Activated naive CD4-positive, alpha-beta T cell treated with anti-CD3 and anti-CD28 coated beads, Interleukin-2, amount 10 ng/mL, durations not matched to agents 7 days and 5 days (primary cell): Measurements from ENCODE around the gene COPS8.

Experiments used
- CTCF ChIA-PET: fragments of 350-600 bp; sonication (Branson Sonifier 250); formaldehyde crosslinking; loops from one replicate; lab custom pipeline; 2021; ENCODE audit warnings: antibody characterized with exemption; lab: Charles Lee
- DNase-seq: peaks from one replicate; pipeline ENCODE4 v3.0.0-alpha.2; 2020
- H3K27ac Mint-ChIP-seq: one replicate; pipeline ENCODE4 v1.8.0; 2021; ENCODE audit warnings: mild to moderate bottlenecking, moderate library complexity, mixed read lengths
- H3K27me3 Mint-ChIP-seq: one replicate; pipeline ENCODE4 v1.8.0; 2021; ENCODE audit warnings: mild to moderate bottlenecking, mixed read lengths
- H3K36me3 Mint-ChIP-seq: one replicate; pipeline ENCODE4 v1.8.0; 2021; ENCODE audit warnings: mixed read lengths
- H3K4me1 Mint-ChIP-seq: one replicate; pipeline ENCODE4 v1.8.0; 2021; ENCODE audit warnings: mixed read lengths
- H3K4me3 Mint-ChIP-seq: one replicate; pipeline ENCODE4 v1.8.0; 2021; ENCODE audit warnings: mild to moderate bottlenecking, moderate library complexity, mixed read lengths
- H3K9me3 Mint-ChIP-seq: one replicate; pipeline ENCODE4 v1.8.0; 2021; ENCODE audit warnings: mixed read lengths

Gene COPS8

GRCh38 chr2:237085248-237086221, at the start of gene COPS8:
Gene COPS8, plus strand, starts transcription at chr2:237085889. Its CDS starts 76 bp downstream, at chr2:237085965.
- H3K36me3 Mint-ChIP-seq, result peaks cover 10% of the 10 kb centered on the region
- H3K27me3 Mint-ChIP-seq, result peaks cover 4% of the 10 kb centered on the region
- CTCF ChIA-PET, result interaction anchor here (0.8 to 2.6 kb wide), 6 partner anchors 12 to 486 kb away, joined by 3 to 15 read pairs (median 4); no protein-coding TSS in a partner anchor
- H3K27ac Mint-ChIP-seq, result peak within 1 kb of the TSS; percentile 98
- H3K4me3 Mint-ChIP-seq, result peak within 1 kb of the TSS; percentile 98
- peaks cover 17% of the 10 kb centered on the region for H3K4me1 Mint-ChIP-seq
- DNase-seq, result peak; percentile 95
- H3K9me3 Mint-ChIP-seq, result no peaks in the 10 kb centered on the region

DNA sequence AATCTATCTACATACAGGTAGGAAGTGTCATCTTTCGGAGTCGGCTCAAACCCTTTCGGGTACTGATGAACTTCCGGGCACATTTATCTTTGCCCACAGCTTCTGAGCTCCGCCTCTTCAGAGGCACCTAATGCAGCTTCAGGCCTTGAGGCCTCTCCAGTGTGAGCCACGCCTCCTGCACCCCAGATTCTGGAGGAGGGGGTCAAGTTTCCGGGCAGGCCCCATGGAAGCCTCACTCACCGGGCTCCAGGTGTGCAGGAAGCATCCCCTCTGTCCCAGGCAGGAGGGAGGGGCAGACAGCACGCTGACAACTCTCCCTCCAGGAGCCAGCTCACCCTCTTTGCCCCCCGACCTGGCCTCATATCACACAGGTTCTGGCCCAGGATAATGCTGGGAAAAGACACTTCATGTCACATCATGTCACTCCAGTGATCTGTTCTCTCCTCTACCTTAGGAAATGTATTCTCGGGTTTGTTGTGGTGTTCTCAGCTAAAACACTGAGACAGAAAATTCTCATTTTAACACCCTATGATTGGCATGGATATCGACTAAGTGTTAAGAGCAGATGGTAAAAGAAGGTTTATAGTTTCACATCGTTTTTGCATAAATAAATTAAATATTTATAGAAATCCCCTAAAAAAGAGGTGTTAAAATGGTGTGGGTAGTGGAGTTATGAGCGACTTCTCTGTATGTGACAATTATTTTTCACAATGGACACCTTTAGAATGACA, 46.2 kb upstream of the COPS8 start:
- H3K4me1 Mint-ChIP-seq, result no peaks in the 10 kb centered on the region
- CTCF ChIA-PET, result no interaction called here
- H3K36me3 Mint-ChIP-seq, result no peaks in the 10 kb centered on the region
- DNase-seq, result no peak
- H3K9me3 Mint-ChIP-seq, result no peaks in the 10 kb centered on the region
- H3K27me3 Mint-ChIP-seq, result no peaks in the 10 kb centered on the region
- H3K27ac Mint-ChIP-seq, result no peak overlapping the region
- H3K4me3 Mint-ChIP-seq, result no peak overlapping the region

- no peak overlapping the region for H3K4me3 Mint-ChIP-seq
- no peak for DNase-seq
- H3K27ac Mint-ChIP-seq, result no peak overlapping the region
- H3K9me3 Mint-ChIP-seq, result no peaks in the 10 kb centered on the region
- H3K4me1 Mint-ChIP-seq, result no peaks in the 10 kb centered on the region
- peaks cover 9% of the 10 kb centered on the region for H3K27me3 Mint-ChIP-seq
- CTCF ChIA-PET, result no interaction called here
- H3K36me3 Mint-ChIP-seq, result no peaks in the 10 kb centered on the region
Observed at GRCh38 chr2:237041231-237041630, 44.5 kb upstream of the COPS8 start.

DNA sequence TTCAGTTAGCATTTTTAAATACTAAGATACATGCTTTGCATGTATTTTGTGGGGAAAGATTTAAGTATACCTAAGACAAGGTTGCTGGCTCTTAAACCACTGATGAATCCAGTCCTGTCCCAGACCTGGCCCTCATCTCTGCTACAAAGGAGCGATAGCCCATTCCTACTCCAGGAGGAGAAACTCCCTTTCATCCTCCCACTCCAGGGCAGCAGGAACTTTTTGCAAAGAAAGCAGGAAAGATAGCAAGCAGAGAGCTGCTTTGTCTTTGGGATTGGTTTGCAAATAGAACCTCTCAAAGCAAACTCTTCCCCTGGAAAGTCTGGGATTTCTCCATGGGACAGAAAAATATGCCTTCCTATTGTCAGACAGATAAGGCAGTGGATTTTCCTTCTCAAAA, 43.6 kb upstream of the COPS8 start:
- Mint-ChIP-seq H3K4me1 (no peaks in the 10 kb centered on the region), H3K27me3 (peaks cover 9% of the 10 kb centered on the region), H3K9me3 (no peaks in the 10 kb centered on the region), H3K4me3 (no peak overlapping the region), H3K27ac (no peak overlapping the region), H3K36me3 (no peaks in the 10 kb centered on the region)
- CTCF ChIA-PET, result no interaction called here
- DNase-seq, result no peak

- Mint-ChIP-seq H3K4me3 (no peak overlapping the region), H3K4me1 (no peaks in the 10 kb centered on the region), H3K36me3 (peaks cover 1% of the 10 kb centered on the region), H3K27ac (no peak overlapping the region), H3K27me3 (peaks cover 9% of the 10 kb centered on the region), H3K9me3 (peaks cover 7% of the 10 kb centered on the region)
- DNase-seq, result no peak
- CTCF ChIA-PET, result no interaction called here
Observed at GRCh38 chr2:237043866-237044265, 41.8 kb upstream of the COPS8 start.

DNA sequence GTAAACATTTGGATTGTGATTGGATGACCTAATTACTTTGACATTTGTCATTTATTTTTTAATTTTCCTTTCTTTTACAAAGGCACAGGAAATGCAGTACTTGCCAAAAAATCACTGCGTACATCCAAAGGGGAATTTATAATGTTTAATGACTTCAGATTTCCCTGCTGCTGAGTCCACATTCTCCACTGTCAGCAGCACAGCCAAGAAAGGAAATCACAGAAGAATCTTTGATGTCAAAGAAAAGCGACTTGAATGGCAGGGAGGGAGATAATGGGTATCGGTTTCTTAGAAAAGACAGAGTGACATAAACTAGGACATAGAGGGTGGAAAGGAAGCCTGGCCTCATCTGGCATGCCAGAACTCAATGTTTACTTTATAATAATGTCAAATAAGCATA, 41.4 kb upstream of the COPS8 start:
- CTCF ChIA-PET, result no interaction called here

GRCh38 chr2:237045449-237045848, 40.2 kb upstream of the COPS8 start:
- CTCF ChIA-PET, result no interaction called here
- H3K27ac Mint-ChIP-seq, result no peak overlapping the region
- H3K27me3 Mint-ChIP-seq, result peaks cover 9% of the 10 kb centered on the region
- H3K4me3 Mint-ChIP-seq, result no peak overlapping the region
- peaks cover 1% of the 10 kb centered on the region for H3K36me3 Mint-ChIP-seq
- H3K9me3 Mint-ChIP-seq, result peaks cover 9% of the 10 kb centered on the region
- DNase-seq, result no peak
- H3K4me1 Mint-ChIP-seq, result no peaks in the 10 kb centered on the region

More for the DNA sequence above, 41.4 kb upstream of the COPS8 start:
- H3K4me3 Mint-ChIP-seq, result no peak overlapping the region
- peaks cover 9% of the 10 kb centered on the region for H3K27me3 Mint-ChIP-seq
- no peak for DNase-seq
- peaks cover 9% of the 10 kb centered on the region for H3K9me3 Mint-ChIP-seq
- H3K27ac Mint-ChIP-seq, result no peak overlapping the region
- H3K4me1 Mint-ChIP-seq, result no peaks in the 10 kb centered on the region
- H3K36me3 Mint-ChIP-seq, result peaks cover 1% of the 10 kb centered on the region

DNA sequence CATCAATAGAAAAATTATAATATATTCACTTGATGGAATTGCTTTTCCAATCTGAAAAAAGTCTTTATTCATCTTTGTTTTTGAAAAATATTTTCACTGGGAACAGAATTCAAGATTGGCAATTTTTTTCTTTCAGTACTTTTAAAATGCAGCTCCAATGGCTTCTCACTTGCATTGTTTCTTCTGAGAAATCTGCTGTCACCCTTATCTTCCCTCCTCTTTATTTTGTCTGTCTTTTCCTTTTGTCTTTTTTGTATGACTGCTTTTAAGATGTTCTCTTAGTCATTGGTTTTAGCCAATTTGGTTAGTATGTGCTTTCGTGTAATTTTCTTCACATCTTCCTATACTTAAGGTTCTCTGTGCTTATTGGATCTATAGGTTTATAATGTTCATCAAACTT, 37.1 kb upstream of the COPS8 start:
- Mint-ChIP-seq H3K4me3 (no peak overlapping the region), H3K36me3 (peaks cover 1% of the 10 kb centered on the region), H3K27me3 (peaks cover 9% of the 10 kb centered on the region), H3K4me1 (no peaks in the 10 kb centered on the region), H3K27ac (no peak overlapping the region), H3K9me3 (peaks cover 9% of the 10 kb centered on the region)
- no peak for DNase-seq
- CTCF ChIA-PET, result no interaction called here

DNA sequence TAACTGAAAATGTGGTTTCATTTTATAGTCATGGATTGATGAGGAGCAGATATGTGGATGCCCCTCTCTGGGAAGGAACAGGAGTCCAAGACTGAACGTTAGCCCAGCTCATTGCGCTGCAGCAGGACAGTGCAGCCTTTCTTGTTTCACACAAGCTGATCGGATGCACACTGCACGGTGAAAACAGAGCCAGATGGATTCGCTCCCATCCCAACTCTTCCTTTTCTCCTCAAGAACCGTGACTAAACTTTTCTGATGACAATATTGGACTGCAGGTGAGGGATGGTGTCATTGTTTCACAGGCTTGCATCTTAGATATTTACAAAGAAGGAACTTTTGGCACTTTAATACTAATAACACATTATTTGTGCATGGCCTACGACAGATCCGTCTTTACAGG, 33.8 kb upstream of the COPS8 start:
- no peak overlapping the region for H3K27ac Mint-ChIP-seq
- H3K4me1 Mint-ChIP-seq, result no peaks in the 10 kb centered on the region
- no peaks in the 10 kb centered on the region for H3K27me3 Mint-ChIP-seq
- DNase-seq, result no peak
- peaks cover 1% of the 10 kb centered on the region for H3K36me3 Mint-ChIP-seq
- no peak overlapping the region for H3K4me3 Mint-ChIP-seq
- H3K9me3 Mint-ChIP-seq, result peaks cover 9% of the 10 kb centered on the region
- CTCF ChIA-PET, result no interaction called here

DNA sequence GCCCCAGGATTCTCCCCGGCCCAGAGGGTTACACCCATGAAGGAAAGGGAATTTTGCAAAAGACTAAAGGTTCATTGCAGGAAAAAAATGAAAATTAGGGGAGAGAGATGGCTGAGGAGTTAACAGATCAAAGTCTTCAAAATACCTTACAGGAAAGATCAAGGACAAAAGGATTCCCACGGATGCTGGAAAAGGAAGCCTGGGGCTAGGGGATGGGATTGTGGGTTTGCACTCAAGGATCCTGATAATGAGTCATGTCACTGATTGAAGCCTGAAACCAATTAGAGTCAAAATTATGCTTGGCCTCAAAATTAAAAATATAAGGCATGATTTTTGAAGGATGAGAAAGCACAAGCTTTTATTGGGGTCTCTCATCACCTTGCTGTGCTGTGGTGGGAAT, 32.6 kb upstream of the COPS8 start:
- Mint-ChIP-seq H3K9me3 (peaks cover 9% of the 10 kb centered on the region), H3K27me3 (no peaks in the 10 kb centered on the region), H3K4me3 (no peak overlapping the region), H3K4me1 (no peaks in the 10 kb centered on the region), H3K36me3 (peaks cover 1% of the 10 kb centered on the region), H3K27ac (no peak overlapping the region)
- DNase-seq, result no peak
- CTCF ChIA-PET, result no interaction called here

- CTCF ChIA-PET, result no interaction called here
- DNase-seq, result no peak
- H3K27ac Mint-ChIP-seq, result no peak overlapping the region
- H3K27me3 Mint-ChIP-seq, result no peaks in the 10 kb centered on the region
- no peaks in the 10 kb centered on the region for H3K9me3 Mint-ChIP-seq
- H3K36me3 Mint-ChIP-seq, result no peaks in the 10 kb centered on the region
- no peak overlapping the region for H3K4me3 Mint-ChIP-seq
- peaks cover 6% of the 10 kb centered on the region for H3K4me1 Mint-ChIP-seq
Observed at GRCh38 chr2:237055386-237056100, 30.1 kb upstream of the COPS8 start.

DNA sequence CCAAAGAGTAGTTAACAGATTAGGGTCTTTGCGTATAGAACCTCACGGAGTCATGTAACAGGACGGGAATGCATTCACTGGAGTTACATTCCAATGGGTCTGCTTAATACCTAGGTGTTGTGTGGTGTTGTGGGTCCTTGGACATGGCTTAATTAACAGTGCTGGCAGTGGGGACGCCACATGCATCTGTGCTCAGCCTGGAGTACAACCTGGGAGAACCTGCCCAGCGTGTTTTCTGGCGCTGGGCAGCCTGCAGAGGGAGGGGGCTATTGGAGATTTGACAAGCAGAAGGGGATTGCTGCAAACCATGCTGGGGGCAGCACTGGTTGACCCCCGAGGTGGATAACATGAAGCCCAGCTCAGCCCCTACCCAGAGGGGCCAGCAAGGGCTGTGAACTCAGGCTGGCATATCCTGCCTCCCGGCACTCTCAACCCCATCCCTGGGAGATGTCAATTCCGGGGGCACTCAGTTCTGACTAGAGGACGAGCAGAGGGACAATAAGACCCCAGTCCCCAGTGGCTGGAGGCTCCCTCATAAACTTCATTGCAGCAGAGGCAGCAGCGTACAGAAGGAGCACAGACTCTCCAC, 29.3 kb upstream of the COPS8 start:
- Mint-ChIP-seq H3K27ac (no peak overlapping the region), H3K9me3 (no peaks in the 10 kb centered on the region), H3K4me1 (peaks cover 6% of the 10 kb centered on the region), H3K27me3 (no peaks in the 10 kb centered on the region), H3K4me3 (no peak overlapping the region), H3K36me3 (no peaks in the 10 kb centered on the region)
- CTCF ChIA-PET, result no interaction called here
- no peak for DNase-seq

- CTCF ChIA-PET, result no interaction called here
- Mint-ChIP-seq H3K27me3 (no peaks in the 10 kb centered on the region), H3K4me1 (peaks cover 6% of the 10 kb centered on the region), H3K9me3 (no peaks in the 10 kb centered on the region), H3K27ac (no peak overlapping the region), H3K36me3 (no peaks in the 10 kb centered on the region), H3K4me3 (no peak overlapping the region)
- no peak for DNase-seq
Observed at GRCh38 chr2:237057107-237057506, 28.6 kb upstream of the COPS8 start.

DNA sequence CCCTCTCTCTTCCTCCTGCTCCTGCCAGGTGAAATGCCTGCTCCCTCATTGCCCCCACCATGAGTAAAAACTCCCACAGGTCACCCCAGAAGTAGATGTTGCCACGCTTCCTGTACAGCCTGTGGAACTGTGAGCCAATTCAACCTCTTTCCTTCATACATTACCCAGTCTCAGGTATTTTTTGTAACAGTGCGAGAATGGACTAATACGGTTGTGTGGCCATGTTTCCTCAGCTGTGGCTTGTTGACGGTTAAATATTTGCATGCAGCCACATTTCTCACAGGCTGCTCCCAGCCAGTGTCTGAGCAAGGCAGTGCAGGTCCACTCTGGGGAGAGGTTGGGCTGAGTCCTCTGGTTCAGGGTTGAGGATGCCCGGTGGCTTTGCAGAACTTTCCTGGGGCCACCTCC, 27.8 kb upstream of the COPS8 start:
- CTCF ChIA-PET, result no interaction called here
- Mint-ChIP-seq H3K4me3 (no peak overlapping the region), H3K36me3 (no peaks in the 10 kb centered on the region), H3K9me3 (no peaks in the 10 kb centered on the region), H3K27ac (no peak overlapping the region), H3K27me3 (no peaks in the 10 kb centered on the region), H3K4me1 (peaks cover 6% of the 10 kb centered on the region)
- no peak for DNase-seq
